ENCODE data around the gene GCN1. TPM values are rescaled to one million over a fixed set of nuclear protein-coding genes. Genes with fewer than 3 reads are reported as not detected.
A peak's percentile ranks its signal among the peaks of the same experiment; 100 is the strongest.

Gene GCN1
- polyA plus RNA-seq, 1 donor (not counting 4 experiments of a cell fraction or from before 2014, with no cell fraction given), result 34.1 TPM

GRCh38 chr12:120224304-120225199, 30.0 kb upstream of the GCN1 start:
- H3K36me3 ChIP-seq (ENCODE audit: control insufficient read depth in 2 of 2, extremely low read depth in 1 of 2, insufficient read depth in 2 of 2, low read length in 2 of 2), result peaks cover 55 to 75% of the 10 kb centered on the region in 2 experiments
- peaks cover 20% of the 10 kb centered on the region for H4K20me1 ChIP-seq (ENCODE audit: control insufficient read depth, extremely low read depth, insufficient read depth, low read length)
- dilution Hi-C loops (cut with MboI; ENCODE audit: extremely low pct_ligation_motif_present, low sequenced_read_pairs), result no loop called here
- peak overlapping the region; percentile 18 to 36 (median 29) for H3K4me3 ChIP-seq (ENCODE audit: control insufficient read depth in 2 of 3, extremely low read depth in 1 of 3, insufficient read depth in 2 of 3, low read depth in 1 of 3, low read length in 3 of 3)
- H3K9me3 ChIP-seq (ENCODE audit: control insufficient read depth, low read depth, low read length), result no peaks in the 10 kb centered on the region
- peak overlapping the region; percentile 55 for H3K9ac ChIP-seq (ENCODE audit: control insufficient read depth, extremely low read depth, insufficient read depth, low read length)
- FAIRE-seq, result no peak
- H3K9me1 ChIP-seq (ENCODE audit: control insufficient read depth, extremely low read depth, insufficient read depth, low read length), result no peaks in the 10 kb centered on the region
- peak overlapping the region; percentile 63 for H3K4me2 ChIP-seq (ENCODE audit: control insufficient read depth, extremely low read depth, insufficient read depth, low read depth, low read length)
- H3K27ac ChIP-seq (ENCODE audit: control insufficient read depth, insufficient read depth, low read length), result peak overlapping the region; percentile 65
- no peak overlapping the region for H2AFZ ChIP-seq (ENCODE audit: control insufficient read depth, low read length)
- DNase-seq (ENCODE audit: low read depth, low spot score), result no peak
- H3K4me1 ChIP-seq (ENCODE audit: control insufficient read depth, extremely low read depth, insufficient read depth, low read length), result peaks cover 54% of the 10 kb centered on the region
- no peaks in the 10 kb centered on the region for H3K27me3 ChIP-seq (ENCODE audit: control insufficient read depth, extremely low read depth, insufficient read depth, low read length)
- H3K79me2 ChIP-seq (ENCODE audit: control insufficient read depth, insufficient read depth, low read length), result peaks cover 98% of the 10 kb centered on the region
- TF ChIP-seq CTCF (optimal IDR thresholded peaks at IDR 0.05 in 1 of 3, IDR thresholded peaks at IDR 0.05 in 1 of 3, conservative IDR thresholded peaks at IDR 0.05 in 1 of 3; ENCODE audit: extremely low read depth in 1 of 3, insufficient read depth in 2 of 3, low read length in 3 of 3) (no peak), EZH2 (IDR thresholded peaks at IDR 0.05; ENCODE audit: low read length) (no peak)

GRCh38 chr12:120223458-120224303, 29.2 kb upstream of the GCN1 start:
- FAIRE-seq, result no peak
- no peak for TF ChIP-seq CTCF (optimal IDR thresholded peaks at IDR 0.05 in 1 of 3, IDR thresholded peaks at IDR 0.05 in 1 of 3, conservative IDR thresholded peaks at IDR 0.05 in 1 of 3; ENCODE audit: extremely low read depth in 1 of 3, insufficient read depth in 2 of 3, low read length in 3 of 3)
- TF ChIP-seq EZH2 (IDR thresholded peaks at IDR 0.05; ENCODE audit: low read length), result no peak
- no peak overlapping the region for H3K4me2 ChIP-seq (ENCODE audit: control insufficient read depth, extremely low read depth, insufficient read depth, low read depth, low read length)
- peaks cover 45% of the 10 kb centered on the region for H3K4me1 ChIP-seq (ENCODE audit: control insufficient read depth, extremely low read depth, insufficient read depth, low read length)
- H3K79me2 ChIP-seq (ENCODE audit: control insufficient read depth, insufficient read depth, low read length), result peaks cover 97% of the 10 kb centered on the region
- H3K27ac ChIP-seq (ENCODE audit: control insufficient read depth, insufficient read depth, low read length), result peak overlapping the region; percentile 65
- no peak for DNase-seq (ENCODE audit: low read depth, low spot score)
- H3K9ac ChIP-seq (ENCODE audit: control insufficient read depth, extremely low read depth, insufficient read depth, low read length), result peak overlapping the region; percentile 54
- no peaks in the 10 kb centered on the region for H3K27me3 ChIP-seq (ENCODE audit: control insufficient read depth, extremely low read depth, insufficient read depth, low read length)
- dilution Hi-C loops (cut with MboI; ENCODE audit: extremely low pct_ligation_motif_present, low sequenced_read_pairs), result no loop called here
- H3K9me3 ChIP-seq (ENCODE audit: control insufficient read depth, low read depth, low read length), result no peaks in the 10 kb centered on the region
- no peak overlapping the region for H2AFZ ChIP-seq (ENCODE audit: control insufficient read depth, low read length)
- H4K20me1 ChIP-seq (ENCODE audit: control insufficient read depth, extremely low read depth, insufficient read depth, low read length), result peaks cover 22% of the 10 kb centered on the region
- H3K9me1 ChIP-seq (ENCODE audit: control insufficient read depth, extremely low read depth, insufficient read depth, low read length), result no peaks in the 10 kb centered on the region
- peaks cover 54 to 79% of the 10 kb centered on the region in 2 experiments for H3K36me3 ChIP-seq (ENCODE audit: control insufficient read depth in 2 of 2, extremely low read depth in 1 of 2, insufficient read depth in 2 of 2, low read length in 2 of 2)
- peak overlapping the region in 2 of 3 experiments; percentile 18 to 36 for H3K4me3 ChIP-seq (ENCODE audit: control insufficient read depth in 2 of 3, extremely low read depth in 1 of 3, insufficient read depth in 2 of 3, low read depth in 1 of 3, low read length in 3 of 3)
